Subcutaneous preadipocyte (primary cell): ENCODE measurements around the gene ZNF626. TPM values are rescaled to one million over a fixed set of nuclear protein-coding genes. Genes with fewer than 3 reads are reported as not detected.

ENCODE experiments used
- total RNA-seq: library from RNA; depleted of rRNA; stranded (reverse); fragments of >200 nt; gene quantifications from 2 replicates; pipeline ENCODE4 v1.2.3, GENCODE V29; 2012

The ZNF626 gene
- 10.3 and 10.9 TPM in 2 replicates for total RNA-seq

GRCh38 chr19:20661150-20661819 is at the start of gene ZNF626:
Gene ZNF626, minus strand, starts transcription at chr19:20661571. Its CDS starts 125 bp downstream, at chr19:20661446.

Other genes with a start within 250 kb of the ZNF626 start
- 6.8 and 7.3 TPM in 2 replicates for gene ZNF737, start 95.8 kb downstream of the ZNF626 start, total RNA-seq
- gene ZNF66, start 114.7 kb upstream of the ZNF626 start, total RNA-seq = 4.3 and 4.8 TPM in 2 replicates